K562 (cell line): ENCODE data around the gene RYR1. TPM values are rescaled to one million over a fixed set of nuclear protein-coding genes. Genes with fewer than 3 reads are reported as not detected.

Experiments
- BRF2 ChIP-seq: IDR thresholded peaks from 3 replicates; pipeline ENCODE4 v1.6.1; 2011; ENCODE audit warnings: borderline replicate concordance, mild to moderate bottlenecking; ENCODE audit not compliant: insufficient read length, insufficient read depth
- CCNT2 ChIP-seq: IDR thresholded peaks from 2 replicates; pipeline ENCODE4 v1.6.1; 2011; ENCODE audit warnings: borderline replicate concordance, low read depth, mild to moderate bottlenecking, moderate library complexity, mixed read lengths, low read length; ENCODE audit not compliant: insufficient read length; ENCODE audit errors: extremely low read depth
- CREB3L1 ChIP-seq: fragments of 450-650 bp; IDR thresholded peaks from 2 replicates; pipeline ENCODE4 v1.6.1; 2014; ENCODE audit warnings: low read depth, mild to moderate bottlenecking, moderate library complexity, borderline replicate concordance
- IRF9 ChIP-seq: fragments of 450-650 bp; IDR thresholded peaks from 2 replicates; pipeline ENCODE4 v1.6.1; 2016; ENCODE audit warnings: missing biosample characterization, missing genetic modification characterization
- ZNF263 ChIP-seq: sonication (generic); formaldehyde crosslinking; IDR thresholded peaks from 2 replicates; pipeline ENCODE4 v1.8.0; 2022; ENCODE audit warnings: mild to moderate bottlenecking, missing genetic modification reagents, borderline replicate concordance
- ZNF318 ChIP-seq, 2 experiments: fragments of 450-650 bp; IDR thresholded peaks; 2 replicates each; pipeline ENCODE4 v1.6.1; 2016; ENCODE audit warnings: mild to moderate bottlenecking in 2 of 2, borderline replicate concordance in 1 of 2, low read depth in 1 of 2, moderate library complexity in 1 of 2
- polyA plus RNA-seq, 8 experiments: library from polyadenylated mRNA; depleted of rRNA in 4 of 8; stranded (reverse) in 5 of 8; unstranded in 3 of 8; fragments of >200 nt; fragmentation: Nextera tagmentation in 2 of 8; fragmentation: Illumina TruSeq in 1 of 8; extraction: Ambion mirVana in 2 of 8; extraction: Trizol in 1 of 8; gene quantifications; 2 replicates each; pipeline versions ENCODE4 v1.2.1 to v1.2.3, GENCODE V29; 2011 to 2014; ENCODE audit warnings: inconsistent platforms in 1 of 8, missing spikeins in 1 of 8
- total RNA-seq, 7 experiments: library from RNA; depleted of rRNA in 6 of 7; stranded (reverse); fragments of >200 nt in 6 of 7; fragmentation: Illumina TruSeq in 2 of 7; extraction: Trizol in 2 of 7; gene quantifications; 2 replicates each; pipeline versions ENCODE4 v1.2.1 to v1.2.3, GENCODE V29; 2011 to 2021; ENCODE audit warnings: low replicate concordance in 1 of 7

RYR1 gene
- total and polyA plus RNA-seq, 9 of the 15 experiments (the other 6 are each of a cell fraction or from before 2014, with no cell fraction given) = 0.11 to 7.4 (median 3.7) TPM

GRCh38 chr19:38596057-38596981, 162.8 kb downstream of the RYR1 start (continued):
- TF ChIP-seq ZNF318 (IDR thresholded peaks at IDR 0.05; ENCODE audit: borderline replicate concordance in 1 of 2, low read depth in 1 of 2) (no peak), IRF9 (no peak), CREB3L1 (no peak), ZNF263 (CRISPR knock-in tag) (peak; percentile 71; the same call in 1 of the 2 replicates), CCNT2 (peak; percentile 52), BRF2 (no peak)
